ENCODE results near the gene CBLB.
"Not testable (repeated sequence)": the region's sequence is repeated elsewhere in the genome, so short reads cannot be mapped to it uniquely, and the experiment has no call there.

Gene CBLB

GRCh38 chr3:105746231-105746996, 122.4 kb downstream of the CBLB start:
- DNase-seq: no peak

GRCh38 chr3:105745046-105745445, 123.8 kb downstream of the CBLB start:
- no peak for DNase-seq

GRCh38 chr3:105744202-105744601, 124.6 kb downstream of the CBLB start:
- DNase-seq: no peak

GRCh38 chr3:105733356-105733755, 135.5 kb downstream of the CBLB start:
- no peak for DNase-seq

GRCh38 chr3:105731686-105732085, 137.1 kb downstream of the CBLB start:
- DNase-seq: no peak

- DNase-seq: no peak
These were observed 137.9 kb downstream of the CBLB start for GRCh38 chr3:105730801-105731354.

- DNase-seq: no peak
These were observed 139.1 kb downstream of the CBLB start for GRCh38 chr3:105729667-105730066.

GRCh38 chr3:105728771-105729312, 140.0 kb downstream of the CBLB start:
- DNase-seq: no peak

GRCh38 chr3:105727036-105727435, 141.8 kb downstream of the CBLB start:
- not testable (repeated sequence) for DNase-seq

GRCh38 chr3:105722943-105723556, 145.8 kb downstream of the CBLB start:
- DNase-seq: no peak

GRCh38 chr3:105719791-105720190, 149.0 kb downstream of the CBLB start:
- DNase-seq: no peak

GRCh38 chr3:105715372-105715771, 153.4 kb downstream of the CBLB start:
- no peak for DNase-seq

GRCh38 chr3:105714453-105714852, 154.4 kb downstream of the CBLB start:
- no peak for DNase-seq

- DNase-seq: no peak
These were observed 159.8 kb downstream of the CBLB start for GRCh38 chr3:105708980-105709379.

- no peak for DNase-seq
These were observed 161.8 kb downstream of the CBLB start for GRCh38 chr3:105707009-105707408.

- DNase-seq: no peak
These were observed 163.9 kb downstream of the CBLB start for GRCh38 chr3:105704726-105705410.

- no peak for DNase-seq
These were observed 168.2 kb downstream of the CBLB start for GRCh38 chr3:105700575-105700974.

GRCh38 chr3:105691633-105692032, 177.2 kb downstream of the CBLB start:
- no peak for DNase-seq

GRCh38 chr3:105691053-105691452, 177.8 kb downstream of the CBLB start:
- DNase-seq: no peak

GRCh38 chr3:105688821-105689220, 180.0 kb downstream of the CBLB start:
- no peak for DNase-seq

- DNase-seq: peak; percentile 4
These were observed 182.4 kb downstream of the CBLB start for GRCh38 chr3:105686278-105686897.

- DNase-seq: no peak
These were observed 188.9 kb downstream of the CBLB start for GRCh38 chr3:105679951-105680350.

- no peak for DNase-seq
These were observed 190.8 kb downstream of the CBLB start for GRCh38 chr3:105678017-105678416.
